H9 (cell line): Measurements from ENCODE around the gene GLMP. TPM values are rescaled to one million over a fixed set of nuclear protein-coding genes. Genes with fewer than 3 reads are reported as not detected.

ENCODE experiments used
- DNase-seq: peaks from one replicate; pipeline ENCODE4 v3.0.0-alpha.2; 2017
- H2AFZ ChIP-seq: one replicate; pipeline ENCODE4 v1.6.1; 2013; ENCODE audit warnings: mild to moderate bottlenecking, low read length, control low read depth, moderate library complexity
- H2AK5ac ChIP-seq: 2 replicates; pipeline ENCODE4 v1.6.1; 2013; ENCODE audit warnings: low read length, control low read depth, mixed read lengths; ENCODE audit not compliant: insufficient read length
- H2BK120ac ChIP-seq: one replicate; pipeline ENCODE4 v1.6.1; 2013; ENCODE audit warnings: low read depth, mild to moderate bottlenecking, low read length, control low read depth, inconsistent platforms; ENCODE audit not compliant: poor library complexity, severe bottlenecking
- H2BK12ac ChIP-seq: 2 replicates; pipeline ENCODE4 v1.6.1; 2013; ENCODE audit warnings: low read length, control low read depth, mixed read lengths, low read depth; ENCODE audit not compliant: insufficient read length
- H2BK15ac ChIP-seq: 2 replicates; pipeline ENCODE4 v1.6.1; 2013; ENCODE audit warnings: low read depth, low read length, control low read depth
- H2BK20ac ChIP-seq: one replicate; pipeline ENCODE4 v1.6.1; 2013; ENCODE audit warnings: low read depth, mild to moderate bottlenecking, low read length, control low read depth, inconsistent platforms; ENCODE audit not compliant: poor library complexity, severe bottlenecking
- H2BK5ac ChIP-seq: 2 replicates; pipeline ENCODE4 v1.6.1; 2013; ENCODE audit warnings: low read length, control low read depth, mixed read lengths; ENCODE audit not compliant: insufficient read length
- H3K14ac ChIP-seq: 2 replicates; pipeline ENCODE4 v1.6.1; 2013; ENCODE audit warnings: low read length, control low read depth; ENCODE audit not compliant: insufficient read depth
- H3K18ac ChIP-seq: 2 replicates; pipeline ENCODE4 v1.6.1; 2013; ENCODE audit warnings: low read depth, mild to moderate bottlenecking, mixed read lengths, low read length, control low read depth; ENCODE audit not compliant: insufficient read length
- H3K23ac ChIP-seq: 2 replicates; pipeline ENCODE4 v1.6.1; 2013; ENCODE audit warnings: low read length, control low read depth, mixed read lengths, low read depth; ENCODE audit not compliant: insufficient read length
- H3K23me2 ChIP-seq: 2 replicates; pipeline ENCODE4 v1.6.1; 2013; ENCODE audit warnings: low read depth, mild to moderate bottlenecking, mixed read lengths, low read length, control low read depth; ENCODE audit not compliant: insufficient read length, poor library complexity, severe bottlenecking
- H3K27ac ChIP-seq: 2 replicates; pipeline ENCODE4 v1.5.1; 2013; ENCODE audit warnings: low read length, control low read depth, mixed read lengths, low read depth; ENCODE audit not compliant: insufficient read length
- H3K27me3 ChIP-seq: 2 replicates; pipeline ENCODE4 v1.6.1; 2013; ENCODE audit warnings: low read length, control low read depth, inconsistent platforms; ENCODE audit not compliant: insufficient read depth
- H3K4ac ChIP-seq: 2 replicates; pipeline ENCODE4 v1.6.1; 2013; ENCODE audit warnings: low read depth, mild to moderate bottlenecking, control low read depth, inconsistent platforms, low read length, moderate library complexity
- H3K4me1 ChIP-seq: 2 replicates; pipeline ENCODE4 v1.6.1; 2013; ENCODE audit warnings: low read length, control low read depth, inconsistent platforms; ENCODE audit not compliant: insufficient read depth
- H3K4me2 ChIP-seq: 2 replicates; pipeline ENCODE4 v1.6.1; 2013; ENCODE audit warnings: low read length, control low read depth, mixed read lengths; ENCODE audit not compliant: insufficient read length, insufficient read depth
- H3K56ac ChIP-seq: 2 replicates; pipeline ENCODE4 v1.6.1; 2013; ENCODE audit warnings: low read depth, mild to moderate bottlenecking, mixed read lengths, low read length, control low read depth; ENCODE audit not compliant: insufficient read length
- H3K79me1 ChIP-seq: 2 replicates; pipeline ENCODE4 v1.6.1; 2013; ENCODE audit warnings: low read depth, mild to moderate bottlenecking, moderate library complexity, low read length, control low read depth, inconsistent platforms; ENCODE audit not compliant: insufficient read depth, poor library complexity, severe bottlenecking
- H3K79me2 ChIP-seq: 2 replicates; pipeline ENCODE4 v1.6.1; 2013; ENCODE audit warnings: low read length, control low read depth, inconsistent platforms; ENCODE audit not compliant: insufficient read depth
- H3K9ac ChIP-seq: 2 replicates; pipeline ENCODE4 v1.6.1; 2013; ENCODE audit warnings: low read length, control low read depth, mixed read lengths; ENCODE audit not compliant: insufficient read length; ENCODE audit errors: extremely low read depth
- H3K9me3 ChIP-seq: one replicate; pipeline ENCODE4 v1.6.1; 2013; ENCODE audit warnings: low read depth, low read length, inconsistent platforms; ENCODE audit not compliant: control insufficient read depth
- H3T11ph ChIP-seq: one replicate; pipeline ENCODE4 v1.6.1; 2013; ENCODE audit warnings: mild to moderate bottlenecking, low read length, control low read depth, inconsistent platforms
- H4K20me1 ChIP-seq: one replicate; pipeline ENCODE4 v1.6.1; 2013; ENCODE audit not compliant: control insufficient read depth, insufficient read length, insufficient read depth
- H4K5ac ChIP-seq: 2 replicates; pipeline ENCODE4 v1.6.1; 2013; ENCODE audit warnings: low read depth, mild to moderate bottlenecking, mixed read lengths, low read length, control low read depth; ENCODE audit not compliant: insufficient read length
- H4K8ac ChIP-seq: replicated peaks from 2 replicates; pipeline ENCODE4 v1.6.1; 2013; ENCODE audit warnings: low read length, control low read depth, mixed read lengths, low read depth; ENCODE audit not compliant: insufficient read length
- H4K91ac ChIP-seq: 2 replicates; pipeline ENCODE4 v1.6.1; 2013; ENCODE audit warnings: low read depth, mild to moderate bottlenecking, moderate library complexity, mixed read lengths, low read length, control low read depth; ENCODE audit not compliant: insufficient read length
- H3K27ac Mint-ChIP-seq, 3 experiments: 2 replicates in 2 of 3; 3 replicates in 1 of 3; pipeline ENCODE4 v1.8.0; 2020 to 2021; ENCODE audit warnings: mixed read lengths in 3 of 3, mild to moderate bottlenecking in 1 of 3, moderate library complexity in 1 of 3
- H3K27me3 Mint-ChIP-seq: 2 replicates; pipeline ENCODE4 v1.8.0; 2021; ENCODE audit warnings: low read depth, mild to moderate bottlenecking, moderate library complexity, mixed read lengths
- H3K36me3 Mint-ChIP-seq, 3 experiments: 2 replicates in 2 of 3; 3 replicates in 1 of 3; pipeline ENCODE4 v1.8.0; 2020 to 2021; ENCODE audit warnings: low read depth in 3 of 3, mixed read lengths in 3 of 3; ENCODE audit not compliant: insufficient read depth in 1 of 3
- H3K4me1 Mint-ChIP-seq, 2 experiments: 2 replicates each; pipeline ENCODE4 v1.8.0; 2020; ENCODE audit warnings: mixed read lengths in 2 of 2
- H3K4me3 Mint-ChIP-seq, 2 experiments: 2 replicates in 1 of 2; 3 replicates in 1 of 2; pipeline ENCODE4 v1.8.0; 2020 to 2021; ENCODE audit warnings: mild to moderate bottlenecking in 2 of 2, mixed read lengths in 2 of 2, moderate library complexity in 1 of 2
- H3K9me3 Mint-ChIP-seq, 2 experiments: 2 replicates in 1 of 2; 3 replicates in 1 of 2; pipeline ENCODE4 v1.8.0; 2020; ENCODE audit warnings: mild to moderate bottlenecking in 2 of 2, mixed read lengths in 2 of 2, moderate library complexity in 1 of 2
- WGBS: extraction: QIAGEN DNeasy Blood & Tissue Kit; methylation state at CpG from one replicate; pipeline ENCODE4 v1.1.7; 2013; ENCODE audit warnings: missing lambda C conversion rate, low lambda C conversion rate, mixed read lengths; ENCODE audit not compliant: insufficient read length; ENCODE audit errors: extremely low coverage; 5-methylcytosine and 5-hydroxymethylcytosine counted together
- total RNA-seq: library from RNA; stranded (reverse); gene quantifications from 2 replicates; pipeline ENCODE4 v1.2.1, GENCODE V29; 2021
- TF ChIP-seq, protein P1 (sequence below): fragments of 200-600 bp; sonication (generic); conservative IDR thresholded peaks from 3 replicates; pipeline ENCODE4 v1.8.0; 2021; ENCODE audit warnings: antibody characterized with exemption, mild to moderate bottlenecking

GLMP gene
- total RNA-seq, 1 experiment from 2014 or later, result 49.2 TPM

DNA sequence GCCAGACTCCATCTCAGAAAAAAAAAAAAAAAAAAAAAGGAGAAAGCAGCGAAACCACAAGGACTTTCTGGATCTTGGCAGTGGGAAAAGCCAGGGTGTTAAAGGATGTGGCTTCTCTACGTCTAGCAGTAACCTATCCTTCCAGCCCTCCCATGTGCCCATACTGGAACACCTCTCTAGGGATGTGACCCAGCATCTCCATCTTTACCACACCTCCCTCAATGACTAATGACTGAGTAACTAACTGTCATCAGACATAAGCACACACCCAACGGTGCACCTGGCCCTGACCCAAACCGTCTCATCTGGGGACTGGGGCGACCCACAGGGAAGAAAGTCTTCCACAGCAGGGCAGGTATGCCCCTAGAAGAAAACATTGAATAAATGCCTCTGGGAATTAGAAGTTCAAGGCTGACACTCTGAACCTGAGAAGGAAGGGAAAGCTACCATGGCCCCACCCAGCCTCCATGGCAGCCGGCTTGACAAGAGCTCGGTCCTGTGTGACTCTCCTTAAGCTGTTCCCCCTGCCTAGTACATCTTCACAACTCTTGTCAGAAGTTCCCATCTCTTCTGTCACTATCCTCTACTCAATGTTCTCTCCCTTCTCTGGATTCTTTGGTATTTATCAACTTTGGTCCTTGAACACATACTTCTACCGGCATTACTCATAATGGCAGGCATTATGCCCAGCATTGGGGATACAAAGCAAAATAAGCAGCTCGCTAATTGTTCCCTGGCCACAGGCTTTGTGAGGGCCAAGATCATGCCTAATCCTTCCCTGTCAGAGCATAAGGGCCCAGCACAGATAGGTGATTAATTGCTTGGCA lies 32.8 kb downstream of the GLMP start:
- Mint-ChIP-seq H3K27me3 (no peaks in the 10 kb centered on the region), H3K4me3 (no peak overlapping the region; a peak in 1 of 5 replicates), H3K36me3 (peaks cover 68 to 97% (median 88%) of the 10 kb centered on the region in 3 experiments), H3K9me3 (no peaks in the 10 kb centered on the region), H3K27ac (no peak overlapping the region; a peak in 1 of 7 replicates), H3K4me1 (no peaks in the 10 kb centered on the region)
- no peak overlapping the region for H3K9ac ChIP-seq
- H3K14ac ChIP-seq, result no peak overlapping the region
- H2AFZ ChIP-seq, result no peak overlapping the region
- H3K27me3 ChIP-seq, result no peaks in the 10 kb centered on the region
- no peak overlapping the region for H4K5ac ChIP-seq
- H3K23ac ChIP-seq, result no peak overlapping the region
- TF ChIP-seq, protein P1, sequence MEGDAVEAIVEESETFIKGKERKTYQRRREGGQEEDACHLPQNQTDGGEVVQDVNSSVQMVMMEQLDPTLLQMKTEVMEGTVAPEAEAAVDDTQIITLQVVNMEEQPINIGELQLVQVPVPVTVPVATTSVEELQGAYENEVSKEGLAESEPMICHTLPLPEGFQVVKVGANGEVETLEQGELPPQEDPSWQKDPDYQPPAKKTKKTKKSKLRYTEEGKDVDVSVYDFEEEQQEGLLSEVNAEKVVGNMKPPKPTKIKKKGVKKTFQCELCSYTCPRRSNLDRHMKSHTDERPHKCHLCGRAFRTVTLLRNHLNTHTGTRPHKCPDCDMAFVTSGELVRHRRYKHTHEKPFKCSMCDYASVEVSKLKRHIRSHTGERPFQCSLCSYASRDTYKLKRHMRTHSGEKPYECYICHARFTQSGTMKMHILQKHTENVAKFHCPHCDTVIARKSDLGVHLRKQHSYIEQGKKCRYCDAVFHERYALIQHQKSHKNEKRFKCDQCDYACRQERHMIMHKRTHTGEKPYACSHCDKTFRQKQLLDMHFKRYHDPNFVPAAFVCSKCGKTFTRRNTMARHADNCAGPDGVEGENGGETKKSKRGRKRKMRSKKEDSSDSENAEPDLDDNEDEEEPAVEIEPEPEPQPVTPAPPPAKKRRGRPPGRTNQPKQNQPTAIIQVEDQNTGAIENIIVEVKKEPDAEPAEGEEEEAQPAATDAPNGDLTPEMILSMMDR, result no peak
- H4K91ac ChIP-seq, result no peak overlapping the region
- no peak overlapping the region for H2AK5ac ChIP-seq
- no peak overlapping the region for H3K4me2 ChIP-seq
- H3K79me1 ChIP-seq, result no peaks in the 10 kb centered on the region
- no peak overlapping the region for H2BK120ac ChIP-seq
- H3K18ac ChIP-seq, result no peak overlapping the region
- no peaks in the 10 kb centered on the region for H3K23me2 ChIP-seq
- H2BK5ac ChIP-seq, result no peak overlapping the region
- no peak overlapping the region for H3K56ac ChIP-seq
- no peak overlapping the region for H2BK15ac ChIP-seq
- H3K4me1 ChIP-seq, result no peaks in the 10 kb centered on the region
- no peak overlapping the region for H3K27ac ChIP-seq
- no peaks in the 10 kb centered on the region for H4K20me1 ChIP-seq
- no CpG with 5 or more reads among the region's 9 CpGs for WGBS
- H3K9me3 ChIP-seq, result no peaks in the 10 kb centered on the region
- no peak for DNase-seq
- H4K8ac ChIP-seq, result no peak overlapping the region
- no peak overlapping the region for H2BK12ac ChIP-seq
- no peaks in the 10 kb centered on the region for H3K79me2 ChIP-seq
- H2BK20ac ChIP-seq, result no peak overlapping the region
- H3T11ph ChIP-seq, result no peak overlapping the region
- no peak overlapping the region for H3K4ac ChIP-seq
